Esophagus squamous epithelium (tissue), 4 donors: ENCODE data around the gene CD99L2.

Experiments used
- POLR2A ChIP-seq, 4 donors: fragments of 450-650 bp; IDR thresholded peaks; one replicate each; pipeline ENCODE4 v1.6.1; 2017; ENCODE audit warnings: antibody characterized with exemption in 4 of 4, mild to moderate bottlenecking in 4 of 4, moderate library complexity in 3 of 4
- TF ChIP-seq, protein P1 (sequence below), 6 experiments: fragments of 450-650 bp in 4 of 6; fragments of 200-600 bp in 2 of 6; sonication (generic) in 2 of 6; IDR thresholded peaks; one replicate each; pipeline ENCODE4 v1.5.1; 2016 to 2019; ENCODE audit warnings: antibody characterized with exemption in 6 of 6, mild to moderate bottlenecking in 4 of 6, moderate library complexity in 4 of 6

GRCh38 chrX:150837845-150838244 lies 60.6 kb downstream of the CD99L2 start:
- TF ChIP-seq, protein P1, sequence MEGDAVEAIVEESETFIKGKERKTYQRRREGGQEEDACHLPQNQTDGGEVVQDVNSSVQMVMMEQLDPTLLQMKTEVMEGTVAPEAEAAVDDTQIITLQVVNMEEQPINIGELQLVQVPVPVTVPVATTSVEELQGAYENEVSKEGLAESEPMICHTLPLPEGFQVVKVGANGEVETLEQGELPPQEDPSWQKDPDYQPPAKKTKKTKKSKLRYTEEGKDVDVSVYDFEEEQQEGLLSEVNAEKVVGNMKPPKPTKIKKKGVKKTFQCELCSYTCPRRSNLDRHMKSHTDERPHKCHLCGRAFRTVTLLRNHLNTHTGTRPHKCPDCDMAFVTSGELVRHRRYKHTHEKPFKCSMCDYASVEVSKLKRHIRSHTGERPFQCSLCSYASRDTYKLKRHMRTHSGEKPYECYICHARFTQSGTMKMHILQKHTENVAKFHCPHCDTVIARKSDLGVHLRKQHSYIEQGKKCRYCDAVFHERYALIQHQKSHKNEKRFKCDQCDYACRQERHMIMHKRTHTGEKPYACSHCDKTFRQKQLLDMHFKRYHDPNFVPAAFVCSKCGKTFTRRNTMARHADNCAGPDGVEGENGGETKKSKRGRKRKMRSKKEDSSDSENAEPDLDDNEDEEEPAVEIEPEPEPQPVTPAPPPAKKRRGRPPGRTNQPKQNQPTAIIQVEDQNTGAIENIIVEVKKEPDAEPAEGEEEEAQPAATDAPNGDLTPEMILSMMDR (IDR thresholded peaks at IDR 0.05): no peak
- TF ChIP-seq POLR2A (IDR thresholded peaks at IDR 0.05): no peak
